HuH-7.5 (cell line): Measurements from ENCODE around the gene CD300A.

Experiments
- DNase-seq: peaks from one replicate; pipeline ENCODE4 v3.0.0; 2011; ENCODE audit warnings: low spot score

CD300A gene

GRCh38 chr17:74466111-74466827, at the start of gene CD300A:
TSS of gene CD300A (plus strand) at chr17:74466634. CDS start at chr17:74466704, 70 bp downstream.
- DNase-seq, result no peak

GRCh38 chr17:74417178-74418045, 49.0 kb upstream of the CD300A start:
- peak; percentile 54 for DNase-seq

- DNase-seq, result no peak
Observed at GRCh38 chr17:74419928-74420411, 46.5 kb upstream of the CD300A start.

GRCh38 chr17:74424117-74424516, 42.3 kb upstream of the CD300A start:
- no peak for DNase-seq

GRCh38 chr17:74424657-74425056, 41.8 kb upstream of the CD300A start:
- no peak for DNase-seq

- no peak for DNase-seq
Observed at GRCh38 chr17:74426551-74427047, 39.8 kb upstream of the CD300A start.

GRCh38 chr17:74427048-74427762, 39.2 kb upstream of the CD300A start:
- DNase-seq, result peak; percentile 84

- DNase-seq, result no peak
Observed at GRCh38 chr17:74427763-74428153, 38.7 kb upstream of the CD300A start.

GRCh38 chr17:74429604-74430384, 36.6 kb upstream of the CD300A start:
- no peak for DNase-seq

- DNase-seq, result no peak
Observed at GRCh38 chr17:74430385-74430705, 36.1 kb upstream of the CD300A start.

GRCh38 chr17:74430706-74431567, 35.5 kb upstream of the CD300A start:
- DNase-seq, result peak; percentile 75

GRCh38 chr17:74431568-74432423, 34.6 kb upstream of the CD300A start, which contains the start of gene GPRC5C:
TSS of gene GPRC5C (plus strand) at chr17:74432088. CDS start at chr17:74439777, 7,689 bp downstream.
- DNase-seq, result peak; percentile 92

- DNase-seq, result no peak
Observed at GRCh38 chr17:74432424-74432690, 34.1 kb upstream of the CD300A start.

- DNase-seq, result no peak
Observed at GRCh38 chr17:74432766-74433391, 33.6 kb upstream of the CD300A start.

- no peak for DNase-seq
Observed at GRCh38 chr17:74433421-74434121, 32.9 kb upstream of the CD300A start.

GRCh38 chr17:74435775-74436359, 30.6 kb upstream of the CD300A start:
- no peak for DNase-seq

GRCh38 chr17:74437702-74438101, 28.7 kb upstream of the CD300A start:
- no peak for DNase-seq
